T-helper 1 cell treated with Interleukin-12 subunit alpha and Interleukin-12 subunit beta and Interleukin-4 antibody, amounts not matched to agents 30 μg/mL and 1 μg/mL, for 36 hours (primary cell): ENCODE measurements around the gene CYP8B1.

Experiments used
- H3K27ac Mint-ChIP-seq: one replicate; pipeline ENCODE4 v1.8.0; 2021; ENCODE audit warnings: mild to moderate bottlenecking, mixed read lengths
- H3K27me3 Mint-ChIP-seq: one replicate; pipeline ENCODE4 v1.8.0; 2021; ENCODE audit warnings: low read depth, mixed read lengths
- H3K36me3 Mint-ChIP-seq: one replicate; pipeline ENCODE4 v1.8.0; 2021; ENCODE audit warnings: low read depth, mixed read lengths
- H3K4me1 Mint-ChIP-seq: one replicate; pipeline ENCODE4 v1.8.0; 2021; ENCODE audit warnings: low read depth, mixed read lengths
- H3K4me3 Mint-ChIP-seq: one replicate; pipeline ENCODE4 v1.8.0; 2021; ENCODE audit warnings: mild to moderate bottlenecking, moderate library complexity, mixed read lengths
- H3K9me3 Mint-ChIP-seq: one replicate; pipeline ENCODE4 v1.8.0; 2021; ENCODE audit warnings: mixed read lengths

Gene CYP8B1

DNA sequence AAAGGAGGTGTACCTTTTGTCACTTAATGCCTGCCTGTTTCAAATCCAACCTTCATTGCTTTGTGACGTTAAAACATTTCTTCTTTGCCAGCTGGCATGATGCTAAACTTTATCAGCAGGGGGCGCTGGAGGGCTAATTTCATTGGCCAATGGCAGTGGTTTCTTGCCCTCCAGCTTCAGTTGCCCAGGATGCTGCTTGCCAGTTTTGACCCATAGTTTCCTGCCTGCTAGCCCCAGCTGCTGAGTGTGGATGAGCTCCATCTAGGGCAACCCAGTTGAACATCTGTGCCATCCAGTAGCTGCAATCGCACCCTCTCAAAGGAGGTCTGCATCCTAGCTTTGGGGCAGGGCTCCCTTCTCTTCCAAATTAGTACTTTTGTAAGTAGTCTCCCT lies 44.4 kb downstream of the CYP8B1 start:
- H3K27me3 Mint-ChIP-seq: peaks cover 23% of the 10 kb centered on the region
- H3K9me3 Mint-ChIP-seq: no peaks in the 10 kb centered on the region
- H3K4me3 Mint-ChIP-seq: no peak overlapping the region
- H3K36me3 Mint-ChIP-seq: no peaks in the 10 kb centered on the region
- H3K27ac Mint-ChIP-seq: no peak overlapping the region
- peaks cover 4% of the 10 kb centered on the region for H3K4me1 Mint-ChIP-seq

DNA sequence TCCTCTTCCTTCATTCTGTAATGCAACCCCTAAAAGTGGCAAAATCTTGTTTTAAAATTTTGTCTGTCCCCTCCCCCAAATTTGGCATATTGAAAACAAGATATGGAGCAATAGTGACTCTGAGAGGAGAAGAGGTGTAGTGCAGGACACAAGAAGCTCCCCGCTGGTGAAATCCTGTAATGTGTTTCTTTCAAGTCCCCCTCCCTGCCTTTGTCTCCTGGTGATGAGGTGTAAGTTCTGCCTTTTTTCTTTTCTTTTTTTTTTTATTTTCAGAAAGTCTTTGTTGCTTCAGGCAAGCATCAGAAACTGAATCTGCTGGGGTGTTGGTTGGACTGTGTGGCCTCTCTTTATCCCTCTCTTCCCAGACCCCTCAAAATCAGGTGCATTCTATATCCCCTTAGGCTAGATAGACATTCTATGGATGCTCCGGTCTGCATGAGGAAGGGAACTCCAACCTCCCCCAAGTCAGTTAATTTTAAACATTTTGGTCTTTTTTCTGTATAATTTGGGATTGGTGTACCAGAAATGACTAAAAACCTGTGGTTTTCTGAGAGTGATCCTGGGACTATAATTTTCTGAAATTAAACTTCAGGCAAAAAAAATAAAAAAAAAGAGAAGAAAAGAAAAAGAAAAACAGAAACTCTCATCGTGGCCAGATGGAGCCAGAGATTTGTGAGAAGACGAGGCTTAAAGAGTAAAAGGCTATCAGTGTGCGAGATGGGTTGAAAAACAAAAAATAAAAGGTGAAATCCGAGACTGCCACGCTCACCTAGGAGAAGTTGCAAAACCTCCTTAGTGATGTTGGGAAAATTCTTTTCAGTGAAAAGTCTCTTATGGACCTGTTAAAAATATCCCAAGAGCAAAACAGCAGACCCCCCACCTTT lies 45.0 kb downstream of the CYP8B1 start:
- peaks cover 4% of the 10 kb centered on the region for H3K4me1 Mint-ChIP-seq
- H3K27ac Mint-ChIP-seq: no peak overlapping the region
- peaks cover 29% of the 10 kb centered on the region for H3K27me3 Mint-ChIP-seq
- H3K36me3 Mint-ChIP-seq: no peaks in the 10 kb centered on the region
- H3K9me3 Mint-ChIP-seq: no peaks in the 10 kb centered on the region
- H3K4me3 Mint-ChIP-seq: no peak overlapping the region

GRCh38 chr3:42829628-42830436 lies 45.8 kb downstream of the CYP8B1 start:
- Mint-ChIP-seq H3K27ac (no peak overlapping the region), H3K4me1 (peaks cover 4% of the 10 kb centered on the region), H3K27me3 (peaks cover 32% of the 10 kb centered on the region), H3K4me3 (no peak overlapping the region), H3K9me3 (no peaks in the 10 kb centered on the region), H3K36me3 (no peaks in the 10 kb centered on the region)

DNA sequence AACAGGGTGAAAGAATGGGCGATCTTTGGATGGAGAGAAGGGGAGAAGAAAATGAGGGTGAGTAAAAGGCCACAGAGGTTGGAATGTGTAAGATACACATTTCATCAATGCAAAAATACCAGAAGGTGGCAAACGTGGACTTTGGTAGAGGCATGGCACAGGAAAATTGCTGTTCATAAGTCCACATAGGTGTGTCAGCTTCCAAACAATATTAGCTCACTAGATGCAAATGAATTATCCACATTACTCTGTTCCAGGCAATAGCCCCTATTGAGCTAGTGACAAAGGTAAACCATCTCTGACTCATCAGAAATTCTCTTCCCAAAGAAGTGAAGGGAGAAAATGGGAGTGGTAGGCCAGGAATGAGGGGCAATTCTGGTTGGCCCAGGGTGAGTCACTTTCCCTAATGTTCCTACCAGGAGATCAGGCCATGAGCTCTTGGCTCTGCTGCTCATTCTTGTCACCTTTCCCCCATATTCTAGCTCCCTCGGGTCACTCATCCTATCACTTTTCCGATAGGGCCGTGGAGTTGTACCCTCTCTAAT lies 46.5 kb downstream of the CYP8B1 start:
- Mint-ChIP-seq H3K4me3 (no peak overlapping the region), H3K36me3 (no peaks in the 10 kb centered on the region), H3K9me3 (no peaks in the 10 kb centered on the region), H3K27ac (no peak overlapping the region), H3K4me1 (peaks cover 4% of the 10 kb centered on the region), H3K27me3 (peaks cover 32% of the 10 kb centered on the region)

DNA sequence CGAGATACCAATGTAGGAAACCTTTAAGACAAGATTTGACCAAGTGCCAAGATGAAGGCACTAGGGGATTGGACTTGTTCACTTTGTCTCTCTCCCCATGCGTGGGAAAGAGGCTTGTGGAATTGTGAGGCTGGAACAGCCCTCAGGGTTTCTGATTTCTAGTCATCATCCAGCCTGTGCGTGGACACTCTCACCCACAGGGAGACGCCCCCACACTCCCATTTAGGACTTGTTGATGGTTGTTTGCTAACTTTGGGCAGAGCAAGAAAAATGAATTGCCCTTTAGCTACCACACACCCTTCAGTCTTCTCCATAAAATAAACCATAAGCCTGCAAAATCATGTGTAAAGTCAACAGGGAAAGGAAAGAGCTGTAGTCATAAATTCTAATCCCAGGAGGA lies 48.0 kb downstream of the CYP8B1 start:
- Mint-ChIP-seq H3K4me3 (no peak overlapping the region), H3K4me1 (peaks cover 10% of the 10 kb centered on the region), H3K36me3 (no peaks in the 10 kb centered on the region), H3K27ac (no peak overlapping the region), H3K27me3 (peaks cover 32% of the 10 kb centered on the region), H3K9me3 (no peaks in the 10 kb centered on the region)

DNA sequence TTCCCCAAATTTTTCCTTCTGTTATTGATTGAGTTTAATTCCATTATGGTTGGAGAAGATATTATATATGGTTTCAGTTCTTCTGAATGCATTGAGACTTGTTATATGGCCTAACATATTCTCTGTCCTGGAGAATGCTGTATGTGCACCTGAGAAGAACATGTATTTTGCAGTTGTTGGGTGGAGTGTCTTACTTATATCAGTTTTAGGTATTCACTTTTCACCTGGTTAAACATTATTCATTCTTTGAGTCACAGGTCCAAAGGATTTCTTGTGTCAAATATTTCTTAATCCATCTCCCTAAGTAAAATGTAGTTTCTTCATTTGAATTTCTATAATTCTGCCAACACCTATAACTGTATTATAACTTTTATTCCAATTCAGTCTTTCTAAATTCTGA lies 48.7 kb downstream of the CYP8B1 start:
- H3K36me3 Mint-ChIP-seq: no peaks in the 10 kb centered on the region
- H3K4me1 Mint-ChIP-seq: peaks cover 10% of the 10 kb centered on the region
- H3K9me3 Mint-ChIP-seq: no peaks in the 10 kb centered on the region
- peaks cover 32% of the 10 kb centered on the region for H3K27me3 Mint-ChIP-seq
- no peak overlapping the region for H3K4me3 Mint-ChIP-seq
- H3K27ac Mint-ChIP-seq: no peak overlapping the region

DNA sequence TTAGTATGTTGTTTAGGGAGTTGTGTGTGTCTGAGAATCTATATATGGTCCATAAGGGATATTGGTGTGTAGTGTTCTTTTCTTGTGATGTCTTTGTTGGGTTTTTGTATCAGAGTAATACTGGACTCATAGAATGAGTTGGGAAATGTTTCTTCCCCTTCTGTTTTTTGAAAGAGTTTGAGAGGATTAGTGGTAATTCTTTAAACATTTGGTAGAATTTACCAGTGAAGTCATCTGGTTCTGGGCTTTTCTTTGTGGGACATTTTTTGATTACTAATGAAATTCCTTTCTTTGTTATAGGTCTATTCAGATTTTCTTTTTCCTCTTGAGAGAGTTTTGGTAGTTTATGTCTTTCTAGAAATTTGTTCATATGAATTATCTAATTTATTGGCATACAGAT lies 49.5 kb downstream of the CYP8B1 start:
- Mint-ChIP-seq H3K4me3 (no peak overlapping the region), H3K4me1 (peaks cover 6% of the 10 kb centered on the region), H3K27ac (no peak overlapping the region), H3K9me3 (no peaks in the 10 kb centered on the region), H3K27me3 (peaks cover 32% of the 10 kb centered on the region), H3K36me3 (no peaks in the 10 kb centered on the region)

- H3K27me3 Mint-ChIP-seq: peaks cover 19% of the 10 kb centered on the region
- H3K36me3 Mint-ChIP-seq: no peaks in the 10 kb centered on the region
- H3K27ac Mint-ChIP-seq: no peak overlapping the region
- H3K9me3 Mint-ChIP-seq: no peaks in the 10 kb centered on the region
- H3K4me3 Mint-ChIP-seq: no peak overlapping the region
- peaks cover 6% of the 10 kb centered on the region for H3K4me1 Mint-ChIP-seq
Measured at GRCh38 chr3:42823351-42823750, 52.3 kb downstream of the CYP8B1 start.

DNA sequence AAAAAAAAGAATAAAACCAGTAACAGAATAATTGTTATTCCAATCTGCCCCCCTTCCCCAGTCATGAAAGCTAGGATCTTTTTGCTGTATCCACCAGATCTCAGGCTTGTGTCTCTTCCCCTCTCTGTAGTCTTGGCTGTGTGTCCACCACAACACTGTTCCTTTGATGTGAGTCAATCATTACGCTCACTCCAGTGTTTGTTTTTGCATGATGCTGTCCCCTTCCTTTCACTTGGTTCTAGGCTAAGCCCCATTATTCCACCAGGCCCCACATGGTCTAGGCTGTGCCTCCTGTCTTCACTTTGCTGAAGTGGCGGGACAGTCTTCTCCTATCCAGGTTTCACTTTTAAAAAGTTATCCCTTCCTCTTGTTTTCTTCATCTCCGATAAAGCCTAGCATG lies 52.9 kb downstream of the CYP8B1 start:
- H3K4me3 Mint-ChIP-seq: no peak overlapping the region
- no peaks in the 10 kb centered on the region for H3K36me3 Mint-ChIP-seq
- H3K27ac Mint-ChIP-seq: no peak overlapping the region
- H3K27me3 Mint-ChIP-seq: peaks cover 18% of the 10 kb centered on the region
- H3K4me1 Mint-ChIP-seq: peaks cover 6% of the 10 kb centered on the region
- H3K9me3 Mint-ChIP-seq: no peaks in the 10 kb centered on the region
